Right renal cortex interstitium (tissue), 3 donors: Measurements from ENCODE around the gene TCEA2. TPM values are rescaled to one million over a fixed set of nuclear protein-coding genes. Genes with fewer than 3 reads are reported as not detected.
"Not testable (repeated sequence)": the region's sequence is repeated elsewhere in the genome, so short reads cannot be mapped to it uniquely, and the experiment has no call there.

Source experiments
- DNase-seq, 3 donors: peaks; one replicate each; pipeline ENCODE4 v3.0.0-alpha.2; 2013; ENCODE audit warnings: low read depth in 3 of 3, low spot score in 2 of 3
- polyA plus RNA-seq, 3 donors: library from polyadenylated mRNA; unstranded; fragments of 120-200 nt; gene quantifications; one replicate each; pipeline ENCODE4 v1.2.1, GENCODE V29; 2013; ENCODE audit not compliant: insufficient read length in 3 of 3

The TCEA2 gene
- polyA plus RNA-seq, 3 donors = 71.0 to 72.0 (median 71.0) TPM

DNA sequence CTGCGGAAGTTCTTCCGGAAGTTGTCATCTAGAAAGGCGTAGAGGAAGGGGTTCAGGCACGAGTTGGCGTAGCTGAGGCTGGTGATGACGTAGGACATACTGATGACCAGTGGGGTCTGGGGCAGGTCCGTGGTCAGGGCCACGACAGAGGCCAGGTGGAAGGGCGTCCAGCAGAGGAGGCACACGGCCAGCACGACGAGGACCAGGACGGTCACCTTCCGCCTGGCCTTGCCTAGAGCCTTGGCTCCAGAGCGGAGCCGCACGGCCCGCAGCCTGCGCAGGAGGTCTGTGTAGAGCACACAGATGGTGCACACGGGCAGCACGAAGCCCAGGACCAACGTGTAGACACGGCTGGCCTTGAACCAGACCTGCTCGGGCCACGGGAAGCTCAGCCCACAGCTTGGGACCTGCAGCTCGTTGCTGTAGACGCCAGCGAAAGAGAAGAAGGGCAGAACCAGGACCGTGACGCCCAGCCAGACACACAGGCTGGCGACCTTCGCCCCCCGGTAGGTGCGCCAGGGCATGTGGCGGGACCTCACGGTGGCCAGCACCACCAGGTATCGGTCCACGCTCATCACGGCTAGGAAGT lies 42.9 kb downstream of the TCEA2 start:
- DNase-seq = no peak

DNA sequence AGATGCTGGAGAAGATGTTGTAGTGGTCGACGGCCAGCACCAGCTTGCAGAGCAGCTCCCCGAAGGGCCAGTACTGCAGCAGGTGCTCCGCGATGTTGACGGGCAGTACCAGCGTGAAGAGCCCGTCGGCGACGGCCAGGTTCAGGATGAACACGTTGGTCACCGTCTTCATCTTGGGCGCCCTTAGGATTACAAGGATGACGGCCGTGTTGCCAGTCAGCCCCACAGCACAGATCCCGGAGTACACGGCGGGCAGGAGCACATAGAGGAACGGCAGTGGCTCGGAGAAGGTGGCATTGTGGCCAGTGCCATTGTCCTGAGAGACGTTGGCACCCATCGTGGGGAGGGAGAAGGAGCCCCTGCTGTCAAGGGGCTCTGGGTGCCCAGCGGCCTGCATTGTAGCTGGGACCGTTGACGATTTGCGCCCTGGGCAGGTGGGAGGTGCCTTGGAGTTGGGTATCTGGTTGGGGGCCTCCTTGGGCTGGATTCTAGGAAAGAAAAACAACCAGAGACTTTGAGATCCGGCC lies 43.5 kb downstream of the TCEA2 start:
- no peak for DNase-seq

DNA sequence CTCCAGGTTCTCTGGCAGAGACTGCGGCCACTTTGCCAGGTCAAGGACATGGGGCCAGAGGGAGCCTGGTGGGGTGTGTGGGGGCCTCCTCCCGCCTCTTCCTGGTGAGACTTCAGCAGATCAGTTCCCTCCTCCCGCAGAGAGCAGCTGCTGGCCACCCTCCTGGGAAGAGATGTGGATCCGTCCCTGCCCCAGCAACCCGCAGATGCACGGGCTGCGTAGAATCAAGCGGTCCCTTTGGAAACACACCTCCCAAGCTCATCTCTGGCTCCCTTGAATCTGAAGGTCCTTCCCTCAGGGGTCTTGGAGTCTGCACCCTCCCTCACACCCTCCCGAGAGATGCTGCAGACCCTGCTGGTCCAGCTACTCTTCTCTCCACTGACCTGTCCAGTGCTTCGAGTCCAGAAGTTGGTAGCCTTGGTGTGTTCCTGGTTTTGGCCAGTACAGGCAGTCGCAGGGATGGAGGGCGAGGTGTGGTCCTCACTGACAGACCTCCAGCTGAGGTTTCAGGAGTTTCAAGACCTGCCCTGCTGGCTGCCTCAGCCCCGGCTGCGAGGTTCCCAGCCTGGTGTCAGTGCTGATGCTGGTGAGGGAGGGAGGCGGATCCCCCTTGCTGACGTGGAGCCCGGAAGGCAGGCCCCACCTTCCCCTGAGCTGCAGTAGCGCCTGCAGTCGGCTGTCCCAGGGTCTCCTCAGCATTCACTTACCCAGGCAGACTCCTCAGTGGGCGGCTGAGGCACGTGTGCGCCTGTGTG lies 44.2 kb downstream of the TCEA2 start, which contains the start of gene NPBWR2:
TSS of gene NPBWR2 (minus strand) at position 585 of the 755 bp plus-strand sequence. CDS start 734 bp downstream, outside the sequence.
- no peak for DNase-seq

DNA sequence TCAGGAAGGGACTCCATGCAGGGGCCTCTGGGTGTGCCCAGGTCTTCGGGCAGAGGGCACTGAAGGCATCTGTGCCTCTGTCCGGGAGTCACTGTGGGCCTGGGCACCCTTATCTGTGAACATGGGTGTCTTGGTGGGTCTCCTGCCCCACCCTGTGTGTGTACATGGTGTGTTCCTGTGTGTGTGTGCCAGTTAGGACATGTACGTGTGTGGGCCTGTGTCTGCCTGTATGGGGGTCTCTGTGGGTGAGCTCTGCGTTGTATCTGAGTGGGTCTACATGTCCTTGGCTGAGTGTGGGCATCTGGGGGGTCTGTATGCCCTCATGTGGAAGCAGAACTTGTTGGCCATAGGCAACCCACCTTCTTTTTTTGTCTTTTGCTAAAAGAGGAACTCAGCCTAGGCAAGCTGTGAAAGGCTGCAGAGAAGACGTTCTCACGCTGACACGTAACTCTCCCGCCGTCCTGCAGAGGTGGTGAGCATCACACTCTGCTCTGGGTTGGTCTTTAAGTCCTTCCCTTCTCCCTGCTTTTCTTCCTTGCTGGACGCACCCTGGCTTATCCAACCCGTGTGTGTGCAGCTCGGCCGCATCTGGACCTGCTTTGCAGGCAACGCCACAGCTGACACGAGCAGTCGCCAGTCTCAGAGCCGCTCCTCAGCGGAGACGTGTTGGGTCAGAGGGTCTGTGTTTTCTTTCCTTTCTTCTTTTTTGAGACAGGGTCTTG lies 44.9 kb downstream of the TCEA2 start:
- DNase-seq = no peak

DNA sequence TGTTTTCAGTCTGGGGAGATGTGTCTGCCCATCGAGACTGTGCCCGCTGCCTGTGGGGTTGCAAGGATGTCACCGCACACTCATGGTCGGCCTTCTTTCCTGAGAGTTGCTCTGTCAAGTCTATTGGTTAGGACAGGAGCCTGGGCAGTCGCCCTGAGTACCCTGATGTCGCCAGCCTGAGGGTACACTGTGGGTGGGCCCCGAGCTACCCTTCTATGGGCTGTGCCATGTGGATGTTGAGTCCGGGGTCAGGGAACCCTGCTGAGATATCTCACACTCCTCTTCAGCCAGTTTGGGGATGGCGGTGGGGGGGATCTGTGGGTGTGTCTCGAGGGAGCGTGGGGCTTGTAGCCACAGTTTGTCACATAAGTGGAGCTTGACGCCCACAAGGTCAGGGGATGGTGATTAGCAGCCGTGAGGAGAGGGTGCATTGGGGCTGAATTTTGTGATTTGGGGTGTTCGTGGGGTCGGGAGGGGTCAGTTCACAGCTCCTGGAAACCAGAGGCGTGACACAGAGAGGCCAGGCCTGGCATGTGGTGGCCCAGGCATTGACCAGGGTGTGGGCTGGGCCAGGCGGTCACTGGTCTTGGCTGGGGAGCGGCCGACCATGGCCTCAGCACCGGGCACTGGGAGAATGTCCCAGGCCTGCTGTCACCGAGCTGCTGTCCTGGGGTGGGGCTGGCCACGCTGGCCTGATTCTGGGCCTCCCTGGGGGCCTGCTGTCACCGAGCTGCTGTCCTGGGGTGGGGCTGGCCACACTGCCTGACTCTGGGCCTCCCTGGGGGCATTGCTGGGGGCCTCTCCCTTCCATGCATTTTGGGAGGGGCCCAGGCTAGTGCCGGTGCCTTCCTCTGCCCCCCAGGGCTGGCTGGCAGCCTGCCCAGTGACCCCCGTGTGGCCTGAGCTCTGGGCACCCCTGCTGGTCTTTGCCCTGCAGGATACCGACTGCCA lies 46.0 kb downstream of the TCEA2 start:
- no peak for DNase-seq

DNA sequence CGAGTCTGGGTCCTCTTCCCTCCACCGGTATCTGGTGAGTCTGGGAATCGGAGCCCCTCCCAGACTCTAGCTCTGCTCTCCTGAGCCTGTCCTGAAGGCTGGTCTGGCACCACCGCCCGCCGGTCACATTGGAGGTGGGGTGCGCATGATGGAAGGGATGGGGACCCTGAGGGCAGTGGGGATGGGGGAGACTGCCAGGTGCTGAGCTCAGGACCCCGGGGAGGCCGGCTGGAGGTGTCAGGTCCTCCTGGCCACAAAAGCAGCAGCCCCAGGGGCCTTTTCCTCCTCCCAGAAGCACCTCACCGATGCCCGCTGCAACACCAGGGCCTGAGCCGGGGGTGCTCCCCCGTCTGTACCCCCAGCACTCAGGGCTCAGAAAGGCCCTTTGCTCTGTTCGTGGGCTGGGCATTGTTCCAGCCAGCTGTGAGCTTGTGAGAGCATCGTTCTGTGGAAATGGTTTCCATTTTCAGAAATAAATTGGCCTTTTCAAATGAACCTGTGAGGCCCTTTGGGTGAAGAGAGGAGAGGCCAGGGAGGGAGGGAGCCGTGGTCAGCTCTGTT lies 46.9 kb downstream of the TCEA2 start:
- no peak for DNase-seq

DNA sequence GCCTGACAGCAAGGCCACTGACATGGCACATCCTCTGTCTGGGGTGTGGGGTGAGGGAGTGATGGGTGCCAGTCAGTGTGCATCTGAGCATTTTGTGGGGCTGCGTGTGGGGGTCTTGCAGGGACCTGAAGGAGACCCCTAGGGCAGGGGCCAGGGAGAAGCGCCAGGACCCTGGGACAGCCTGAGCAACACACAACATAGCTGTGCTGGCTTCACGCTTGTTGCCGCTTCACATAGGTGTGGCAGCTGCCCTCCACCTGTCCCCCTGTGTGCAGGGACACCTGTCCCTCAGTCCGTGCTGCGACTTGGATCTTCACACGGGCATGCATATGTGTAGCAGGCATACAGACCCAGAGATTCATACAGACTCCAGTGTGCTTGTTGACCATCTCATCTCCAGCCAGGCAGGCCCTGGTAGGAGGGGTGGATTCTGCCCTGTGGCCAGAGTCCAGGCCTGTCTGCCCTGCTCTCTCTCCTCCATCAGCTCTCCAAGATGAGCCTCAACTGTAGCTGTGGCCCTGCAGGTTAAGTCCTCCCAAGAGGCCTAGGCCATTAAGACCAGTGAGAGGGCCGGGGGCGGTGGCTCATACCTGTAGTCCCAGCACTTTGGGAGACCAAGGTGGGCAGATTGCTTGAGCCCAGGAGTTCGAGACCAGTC lies 47.5 kb downstream of the TCEA2 start:
- DNase-seq = no peak

DNA sequence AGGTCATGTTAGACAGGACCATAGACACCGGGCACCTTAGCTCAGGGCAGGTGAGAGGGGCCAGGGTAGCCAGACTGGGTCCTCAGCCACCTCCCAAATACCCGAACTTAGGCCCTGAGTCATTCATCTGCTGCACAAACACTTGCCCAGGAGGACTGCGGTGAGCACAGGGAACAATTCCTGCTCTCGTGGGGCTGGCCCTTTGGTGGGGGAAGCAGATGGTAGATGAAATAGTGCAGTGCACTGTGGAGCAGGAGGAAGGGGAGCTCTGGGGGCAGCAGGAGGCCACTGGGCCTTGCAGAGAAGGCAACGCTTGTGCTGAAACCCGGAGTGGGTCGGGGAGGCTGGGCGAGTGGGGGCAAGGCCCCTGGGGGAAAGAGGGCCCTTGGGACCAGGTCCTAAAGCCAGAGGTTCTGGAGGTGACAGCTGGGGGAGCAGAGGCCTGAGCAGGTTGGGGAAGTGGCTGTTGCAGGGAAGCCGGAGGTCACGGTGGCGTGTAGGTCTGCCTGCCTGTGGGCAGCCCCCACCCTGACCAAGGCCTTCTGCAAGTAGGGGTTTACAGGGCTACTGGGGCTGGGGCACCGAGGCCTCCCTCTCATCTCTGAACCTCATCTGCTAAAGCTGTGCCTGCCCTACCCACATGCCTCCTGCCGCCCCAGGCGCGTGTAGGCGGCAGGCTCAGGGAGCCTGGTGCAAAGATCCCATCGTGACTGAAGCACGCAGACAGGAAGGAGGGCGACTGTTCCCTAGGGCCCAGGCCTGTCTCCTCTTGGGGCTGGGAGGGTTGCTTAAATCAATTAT lies 49.0 kb downstream of the TCEA2 start:
- no peak for DNase-seq

DNA sequence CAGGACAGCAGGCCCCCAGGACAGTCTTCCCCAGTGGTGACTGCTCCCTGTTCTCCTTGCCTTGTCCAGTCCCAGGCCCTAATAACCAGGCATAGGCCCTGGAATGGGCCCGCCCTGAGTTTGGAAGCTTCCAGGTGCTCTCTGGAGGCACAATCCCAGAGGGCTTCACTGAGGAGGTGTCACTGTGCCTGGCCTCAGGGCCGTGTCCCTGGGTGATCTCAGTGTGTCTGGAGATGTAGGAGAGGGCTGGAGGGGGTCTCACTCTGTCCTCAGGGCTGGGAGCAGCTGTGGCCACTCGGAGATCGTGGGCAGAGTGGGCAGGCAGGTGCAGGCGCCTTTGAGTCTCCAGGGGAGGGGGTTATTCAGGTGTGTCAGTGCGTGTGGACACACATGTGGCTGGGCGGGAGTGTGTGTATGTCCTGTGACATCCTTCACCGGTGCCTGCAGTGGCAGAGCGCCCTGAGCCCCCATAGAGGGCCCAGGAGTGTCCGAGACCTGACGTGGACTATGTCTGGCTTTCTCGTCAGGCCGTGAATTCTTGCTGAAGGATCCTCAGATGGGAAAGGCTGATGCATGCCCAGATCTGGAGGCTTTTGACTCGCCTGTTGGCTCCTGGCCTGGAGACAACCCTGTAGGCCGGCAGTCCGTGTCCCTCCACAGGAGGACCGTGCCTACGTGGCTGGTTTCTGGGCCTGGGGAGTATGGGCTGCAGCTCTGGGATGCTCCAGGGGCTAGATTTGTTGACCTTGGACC lies 49.9 kb downstream of the TCEA2 start:
- DNase-seq = no peak

DNA sequence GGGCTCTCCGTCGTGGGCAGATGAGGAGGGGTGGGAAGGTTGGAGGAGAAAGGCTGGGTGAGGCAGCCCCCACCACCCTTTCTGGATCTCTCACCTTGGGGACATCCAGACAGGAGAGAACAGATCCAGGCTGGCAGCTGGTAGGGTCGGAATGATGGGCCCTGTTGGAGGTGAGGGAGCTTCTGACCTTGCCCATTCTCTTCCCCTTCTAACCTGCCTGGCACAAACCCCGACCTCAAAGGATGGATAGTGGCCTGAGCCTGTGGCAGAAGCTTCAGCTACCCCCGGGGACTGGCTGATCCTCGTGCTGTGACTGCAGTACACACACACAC lies 50.4 kb downstream of the TCEA2 start:
- no peak for DNase-seq

DNA sequence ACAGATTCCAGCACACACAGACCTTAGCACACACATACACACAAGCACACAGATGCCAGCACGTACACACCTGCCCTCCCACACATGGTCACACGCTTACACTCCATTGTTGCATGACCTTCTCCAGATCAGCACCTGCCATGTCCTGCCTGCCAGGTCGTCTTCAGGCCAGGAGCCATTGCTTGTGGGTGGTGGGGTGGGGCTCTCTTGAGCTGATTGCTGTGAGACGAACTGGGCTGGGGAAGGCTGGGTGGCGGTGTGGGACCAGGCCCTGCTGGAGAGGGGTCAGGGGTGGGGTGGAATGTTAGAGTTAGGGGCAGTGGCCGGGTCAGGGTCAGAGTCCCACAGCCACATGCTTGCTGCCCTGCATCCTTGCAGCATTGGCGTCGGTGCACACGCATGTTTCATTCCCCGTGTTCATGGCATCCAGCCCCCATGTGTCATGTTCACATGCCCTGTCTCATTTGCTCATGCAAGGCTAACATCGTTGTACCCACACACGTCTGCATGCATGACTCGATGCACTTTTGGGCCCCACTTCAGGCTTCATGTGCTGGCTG lies 50.9 kb downstream of the TCEA2 start:
- DNase-seq = no peak

DNA sequence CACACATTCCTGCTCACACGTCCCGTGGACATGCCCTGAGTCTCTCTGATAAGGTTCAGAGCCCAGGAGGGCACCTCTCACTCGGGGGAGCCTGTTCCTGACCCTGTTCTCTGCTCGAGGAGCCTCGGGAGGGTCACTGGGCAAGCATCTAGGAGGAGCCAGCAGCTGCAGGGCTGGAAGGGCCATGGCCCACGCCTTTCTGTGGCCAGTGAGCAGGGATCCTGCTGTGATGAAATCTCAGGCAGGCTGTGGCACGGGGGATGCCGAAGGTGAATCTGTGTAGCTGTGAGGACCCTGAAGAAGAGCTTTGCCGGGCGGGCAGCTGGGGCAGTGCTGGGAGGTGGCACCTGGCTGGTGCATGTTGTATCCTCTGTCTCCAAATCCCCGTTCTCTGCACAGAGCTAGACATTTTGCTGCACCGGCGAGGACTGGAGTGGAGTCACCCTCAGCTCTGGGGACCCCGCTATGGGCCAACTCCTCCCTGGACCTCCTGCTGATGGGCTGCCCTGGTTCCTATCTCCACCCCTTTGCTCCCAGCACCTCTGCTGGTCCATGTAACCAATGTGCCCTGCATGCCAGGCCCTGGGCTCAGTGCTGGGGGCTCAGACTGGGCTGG lies 51.5 kb downstream of the TCEA2 start:
- DNase-seq = no peak

DNA sequence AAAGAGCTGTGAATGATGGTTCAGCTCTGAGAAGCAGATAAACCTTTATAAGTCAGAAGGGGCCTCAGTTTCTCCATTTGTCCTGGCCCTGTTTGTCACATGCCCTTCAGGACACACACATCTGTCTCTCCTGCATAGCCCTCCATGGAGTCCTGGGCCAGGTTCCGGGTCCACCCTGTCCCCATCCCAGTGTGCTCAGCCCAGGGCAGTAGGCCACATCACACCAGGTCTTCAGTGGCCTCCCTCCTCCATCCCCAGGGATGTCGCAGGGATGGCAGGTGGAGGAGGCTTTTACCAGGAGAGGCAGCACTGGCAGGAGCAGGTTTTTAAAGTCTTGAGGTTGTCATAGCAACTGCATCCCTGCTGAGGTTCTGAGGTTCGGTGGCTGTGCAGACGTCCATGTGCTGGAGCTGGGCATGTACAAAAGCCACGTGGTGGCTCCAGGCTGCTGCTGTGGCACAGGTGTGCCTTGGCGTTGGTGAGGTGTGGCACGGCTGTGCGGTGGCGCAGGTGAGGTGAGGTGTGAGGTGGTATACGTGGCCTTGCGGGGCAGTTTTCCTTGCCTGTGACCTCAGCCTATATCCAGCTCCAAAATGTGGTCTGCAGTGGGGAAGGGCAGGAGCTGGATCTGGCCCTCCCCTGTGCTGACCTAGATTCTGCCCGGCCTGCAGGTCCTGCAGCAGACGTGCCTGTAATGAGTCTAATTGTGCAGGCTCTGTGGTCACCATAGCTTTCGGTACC lies 52.3 kb downstream of the TCEA2 start:
- no peak for DNase-seq

DNA sequence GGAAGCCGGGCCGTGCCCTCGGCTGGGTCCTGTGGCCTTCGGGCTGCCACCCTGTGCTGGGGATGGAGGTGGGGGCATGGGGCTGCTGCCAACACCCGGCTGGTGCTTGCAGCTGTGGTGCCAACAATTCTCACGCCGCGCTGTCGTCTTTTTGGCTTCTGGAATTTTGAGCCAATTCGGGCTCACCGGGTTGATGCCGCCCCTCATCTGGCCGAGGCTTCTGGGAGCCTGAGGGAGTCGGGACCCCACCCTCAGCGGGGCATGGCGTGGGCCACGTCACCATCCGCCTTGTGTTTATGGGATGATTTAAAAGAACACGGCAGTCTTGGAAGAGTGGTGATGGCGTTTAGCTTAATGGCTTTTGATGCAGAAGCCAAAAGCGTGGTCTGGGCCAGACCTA lies 53.0 kb downstream of the TCEA2 start:
- DNase-seq = no peak

DNA sequence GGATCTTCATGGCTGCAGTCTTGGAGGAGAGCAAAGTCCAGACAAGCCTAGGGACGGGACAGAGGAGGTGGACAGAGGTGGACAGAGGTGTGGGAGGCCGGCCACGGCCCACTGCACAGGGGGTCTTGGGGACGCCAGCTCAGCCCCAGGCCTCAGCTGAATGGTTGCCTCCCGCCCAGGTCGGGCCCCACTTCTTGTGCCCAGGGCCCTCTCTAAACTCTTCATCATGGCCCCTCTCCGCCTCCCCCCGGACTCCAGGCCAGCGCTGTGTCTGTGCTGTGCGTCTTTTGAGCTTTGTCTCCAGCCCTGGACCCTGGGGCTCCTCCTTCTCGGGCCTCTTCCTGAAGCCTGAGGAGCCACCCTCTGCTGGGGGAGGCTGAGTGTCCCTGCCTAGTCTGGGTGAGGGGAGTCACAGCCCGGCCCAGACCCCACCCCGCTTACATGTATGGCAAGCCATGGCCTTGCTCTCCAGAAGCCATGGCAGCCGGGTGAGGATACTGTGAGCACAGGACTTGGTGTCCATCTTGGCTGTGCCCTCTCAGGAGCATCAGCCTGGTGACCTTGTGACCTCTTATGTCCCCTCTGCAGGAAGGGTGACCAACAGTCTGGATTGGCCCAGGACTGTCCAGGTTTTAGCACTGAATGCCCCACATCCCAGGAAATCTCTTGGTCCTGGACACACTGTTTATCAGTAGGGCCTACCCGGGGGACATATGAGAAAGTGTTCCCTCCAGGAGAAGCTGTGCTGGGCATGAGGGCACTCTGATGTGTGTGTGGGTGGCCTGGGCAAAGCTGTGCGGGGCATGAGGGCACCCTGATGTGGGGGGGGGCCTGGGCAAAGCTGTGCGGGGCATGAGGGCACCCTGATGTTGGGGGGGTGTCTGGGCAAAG lies 53.8 kb downstream of the TCEA2 start:
- DNase-seq = no peak

DNA sequence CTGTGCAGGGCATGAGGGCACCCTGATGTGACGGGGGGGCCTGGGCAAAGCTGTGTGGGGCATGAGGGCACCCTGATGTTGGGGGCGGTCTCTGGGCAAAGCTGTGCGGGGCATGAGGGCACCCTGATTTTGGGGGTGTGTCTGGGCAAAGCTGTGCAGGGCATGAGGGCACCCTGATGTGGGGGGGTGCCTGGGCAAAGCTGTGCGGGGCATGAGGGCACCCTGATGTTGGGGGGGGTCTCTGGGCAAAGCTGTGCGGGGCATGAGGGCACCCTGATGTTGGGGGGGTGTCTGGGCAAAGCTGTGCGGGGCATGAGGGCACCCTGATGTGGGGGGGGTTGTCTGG lies 54.4 kb downstream of the TCEA2 start:
- not testable (repeated sequence) for DNase-seq
